Measurements from ENCODE around the gene CDH4. TPM values are rescaled to one million over a fixed set of nuclear protein-coding genes. Genes with fewer than 3 reads are reported as not detected.

Gene CDH4
- total and polyA plus RNA-seq, 2 of the 8 experiments (the other 6 are each of a cell fraction or from before 2014, with no cell fraction given): 4.3 to 7.9 TPM

GRCh38 chr20:61605862-61606557 lies 353.9 kb downstream of the CDH4 start (continued):
- no peak for TF ChIP-seq CHD7 (IDR thresholded peaks at IDR 0.05; ENCODE audit: insufficient replicate concordance, low read length)

All from H1 (cell line).